ENCODE results near the gene TPPP3. TPM values are rescaled to one million over a fixed set of nuclear protein-coding genes. Genes with fewer than 3 reads are reported as not detected.
"Not testable (repeated sequence)": the region's sequence is repeated elsewhere in the genome, so short reads cannot be mapped to it uniquely, and the experiment has no call there.

Gene TPPP3
- total RNA-seq, 1 experiment from 2014 or later, result 0.80 TPM

- no peak overlapping the region for H3K4me3 ChIP-seq (ENCODE audit: insufficient read depth, low read depth, low read length)
- peak; percentile 40 for DNase-seq
- no peaks in the 10 kb centered on the region for H3K36me3 ChIP-seq (replicated peaks; ENCODE audit: control insufficient read depth, insufficient read depth, low read length)
- H3K27me3 ChIP-seq (ENCODE audit: control insufficient read depth, insufficient read depth, low read length), result peaks cover 41% of the 10 kb centered on the region
Measured at GRCh38 chr16:67392301-67393059, 818 bp downstream of the TPPP3 start.

- DNase-seq, result peak; percentile 41
- H3K36me3 ChIP-seq (replicated peaks; ENCODE audit: control insufficient read depth, insufficient read depth, low read length), result no peaks in the 10 kb centered on the region
- no peak overlapping the region for H3K4me3 ChIP-seq (ENCODE audit: insufficient read depth, low read depth, low read length)
- peaks cover 41% of the 10 kb centered on the region for H3K27me3 ChIP-seq (ENCODE audit: control insufficient read depth, insufficient read depth, low read length)
Measured at GRCh38 chr16:67391424-67392300, 1.6 kb downstream of the TPPP3 start.

GRCh38 chr16:67390816-67391423 is 2.4 kb downstream of the TPPP3 start:
- peaks cover 40% of the 10 kb centered on the region for H3K27me3 ChIP-seq (ENCODE audit: control insufficient read depth, insufficient read depth, low read length)
- H3K36me3 ChIP-seq (replicated peaks; ENCODE audit: control insufficient read depth, insufficient read depth, low read length), result no peaks in the 10 kb centered on the region
- no peak for DNase-seq
- H3K4me3 ChIP-seq (ENCODE audit: insufficient read depth, low read depth, low read length), result no peak overlapping the region

- Histone ChIP-seq H3K36me3 (replicated peaks; ENCODE audit: control insufficient read depth, insufficient read depth, low read length) (no peaks in the 10 kb centered on the region), H3K4me3 (ENCODE audit: insufficient read depth, low read depth, low read length) (no peak overlapping the region), H3K27me3 (ENCODE audit: control insufficient read depth, insufficient read depth, low read length) (peaks cover 32% of the 10 kb centered on the region)
- DNase-seq, result peak; percentile 23
Measured at GRCh38 chr16:67389911-67390815, 3.1 kb downstream of the TPPP3 start.

GRCh38 chr16:67388591-67388990 is 4.7 kb downstream of the TPPP3 start:
- peaks cover 16% of the 10 kb centered on the region for H3K27me3 ChIP-seq (ENCODE audit: control insufficient read depth, insufficient read depth, low read length)
- no peaks in the 10 kb centered on the region for H3K36me3 ChIP-seq (replicated peaks; ENCODE audit: control insufficient read depth, insufficient read depth, low read length)
- H3K4me3 ChIP-seq (ENCODE audit: insufficient read depth, low read depth, low read length), result no peak overlapping the region
- DNase-seq, result no peak

- no peaks in the 10 kb centered on the region for H3K36me3 ChIP-seq (replicated peaks; ENCODE audit: control insufficient read depth, insufficient read depth, low read length)
- H3K27me3 ChIP-seq (ENCODE audit: control insufficient read depth, insufficient read depth, low read length), result peaks cover 13% of the 10 kb centered on the region
- H3K4me3 ChIP-seq (ENCODE audit: insufficient read depth, low read depth, low read length), result no peak overlapping the region
- DNase-seq, result peak; percentile 38
Measured at GRCh38 chr16:67388191-67388590, 5.1 kb downstream of the TPPP3 start.

- Histone ChIP-seq H3K27me3 (ENCODE audit: control insufficient read depth, insufficient read depth, low read length) (peaks cover 7% of the 10 kb centered on the region), H3K4me3 (ENCODE audit: insufficient read depth, low read depth, low read length) (no peak overlapping the region), H3K36me3 (replicated peaks; ENCODE audit: control insufficient read depth, insufficient read depth, low read length) (no peaks in the 10 kb centered on the region)
- peak; percentile 50 for DNase-seq
Measured at GRCh38 chr16:67387479-67388079, 5.7 kb downstream of the TPPP3 start.

- DNase-seq, result peak; percentile 36
- peaks cover 3% of the 10 kb centered on the region for H3K27me3 ChIP-seq (ENCODE audit: control insufficient read depth, insufficient read depth, low read length)
Measured at GRCh38 chr16:67386861-67387455, 6.3 kb downstream of the TPPP3 start.

GRCh38 chr16:67384778-67385510 is 8.4 kb downstream of the TPPP3 start:
- Histone ChIP-seq H3K27me3 (ENCODE audit: control insufficient read depth, insufficient read depth, low read length) (no peaks in the 10 kb centered on the region; the same call in 1 of the 2 replicates), H3K36me3 (replicated peaks; ENCODE audit: control insufficient read depth, insufficient read depth, low read length) (no peaks in the 10 kb centered on the region), H3K4me3 (ENCODE audit: insufficient read depth, low read depth, low read length) (no peak overlapping the region)
- DNase-seq, result peak; percentile 6

More at GRCh38 chr16:67386861-67387455, 6.3 kb downstream of the TPPP3 start:
- Histone ChIP-seq H3K4me3 (ENCODE audit: insufficient read depth, low read depth, low read length) (no peak overlapping the region), H3K36me3 (replicated peaks; ENCODE audit: control insufficient read depth, insufficient read depth, low read length) (no peaks in the 10 kb centered on the region)

- Histone ChIP-seq H3K36me3 (replicated peaks; ENCODE audit: control insufficient read depth, insufficient read depth, low read length) (no peaks in the 10 kb centered on the region), H3K4me3 (ENCODE audit: insufficient read depth, low read depth, low read length) (no peak overlapping the region), H3K27me3 (ENCODE audit: control insufficient read depth, insufficient read depth, low read length) (no peaks in the 10 kb centered on the region; the same call in 1 of the 2 replicates)
- no peak for DNase-seq
Measured at GRCh38 chr16:67383284-67383683, 10.0 kb downstream of the TPPP3 start.

- no peaks in the 10 kb centered on the region for H3K36me3 ChIP-seq (replicated peaks; ENCODE audit: control insufficient read depth, insufficient read depth, low read length)
- H3K27me3 ChIP-seq (ENCODE audit: control insufficient read depth, insufficient read depth, low read length), result no peaks in the 10 kb centered on the region
- no peak overlapping the region for H3K4me3 ChIP-seq (ENCODE audit: insufficient read depth, low read depth, low read length)
- no peak for DNase-seq
Measured at GRCh38 chr16:67378642-67379041, 14.7 kb downstream of the TPPP3 start.

GRCh38 chr16:67376012-67376411 is 17.3 kb downstream of the TPPP3 start:
- H3K36me3 ChIP-seq (replicated peaks; ENCODE audit: control insufficient read depth, insufficient read depth, low read length); DNase-seq; H3K4me3 ChIP-seq (ENCODE audit: insufficient read depth, low read depth, low read length); H3K27me3 ChIP-seq (ENCODE audit: control insufficient read depth, insufficient read depth, low read length): not testable (repeated sequence)

GRCh38 chr16:67372664-67373063 is 20.6 kb downstream of the TPPP3 start:
- Histone ChIP-seq H3K36me3 (replicated peaks; ENCODE audit: control insufficient read depth, insufficient read depth, low read length) (no peaks in the 10 kb centered on the region), H3K4me3 (ENCODE audit: insufficient read depth, low read depth, low read length) (no peak overlapping the region), H3K27me3 (ENCODE audit: control insufficient read depth, insufficient read depth, low read length) (peaks cover 4% of the 10 kb centered on the region)
- DNase-seq, result no peak

Data from H7 (cell line).